Brain microvascular endothelial cell (primary cell): ENCODE measurements around the gene RASA4B.

ENCODE experiments used
- DNase-seq: peaks from one replicate; pipeline ENCODE4 v3.0.0-alpha.2; 2020
- H3K27ac ChIP-seq: fragments of 250-450 bp; sonication (Bioruptor Pico); 2 replicates; pipeline ENCODE4 v1.5.1; 2020; ENCODE audit warnings: mild to moderate bottlenecking, moderate library complexity
- H3K27me3 ChIP-seq: fragments of 250-450 bp; sonication (Bioruptor Pico); replicated peaks from 2 replicates; pipeline ENCODE4 v1.5.1; 2020; ENCODE audit warnings: mild to moderate bottlenecking
- H3K36me3 ChIP-seq: fragments of 250-450 bp; sonication (Bioruptor Pico); replicated peaks from 2 replicates; pipeline ENCODE4 v1.5.1; 2020; ENCODE audit warnings: mild to moderate bottlenecking
- H3K4me3 ChIP-seq: 2 replicates; pipeline ENCODE4 v1.5.1; 2011; ENCODE audit warnings: low read depth, mild to moderate bottlenecking, control low read depth, low read length, moderate library complexity
- CTCF ChIP-seq: IDR thresholded peaks from 2 replicates; pipeline ENCODE4 v1.5.1; 2011; ENCODE audit warnings: low read depth, mild to moderate bottlenecking, moderate library complexity, low read length, control low read depth, inconsistent platforms; ENCODE audit errors: missing control alignments
- in situ Hi-C: cut with HindIII; loops from 2 replicates; pipeline ENCODE4 v1.10.0; 2017; ENCODE audit warnings: low sequenced_read_pairs, low pct_ligation_motif_present

RASA4B gene

DNA sequence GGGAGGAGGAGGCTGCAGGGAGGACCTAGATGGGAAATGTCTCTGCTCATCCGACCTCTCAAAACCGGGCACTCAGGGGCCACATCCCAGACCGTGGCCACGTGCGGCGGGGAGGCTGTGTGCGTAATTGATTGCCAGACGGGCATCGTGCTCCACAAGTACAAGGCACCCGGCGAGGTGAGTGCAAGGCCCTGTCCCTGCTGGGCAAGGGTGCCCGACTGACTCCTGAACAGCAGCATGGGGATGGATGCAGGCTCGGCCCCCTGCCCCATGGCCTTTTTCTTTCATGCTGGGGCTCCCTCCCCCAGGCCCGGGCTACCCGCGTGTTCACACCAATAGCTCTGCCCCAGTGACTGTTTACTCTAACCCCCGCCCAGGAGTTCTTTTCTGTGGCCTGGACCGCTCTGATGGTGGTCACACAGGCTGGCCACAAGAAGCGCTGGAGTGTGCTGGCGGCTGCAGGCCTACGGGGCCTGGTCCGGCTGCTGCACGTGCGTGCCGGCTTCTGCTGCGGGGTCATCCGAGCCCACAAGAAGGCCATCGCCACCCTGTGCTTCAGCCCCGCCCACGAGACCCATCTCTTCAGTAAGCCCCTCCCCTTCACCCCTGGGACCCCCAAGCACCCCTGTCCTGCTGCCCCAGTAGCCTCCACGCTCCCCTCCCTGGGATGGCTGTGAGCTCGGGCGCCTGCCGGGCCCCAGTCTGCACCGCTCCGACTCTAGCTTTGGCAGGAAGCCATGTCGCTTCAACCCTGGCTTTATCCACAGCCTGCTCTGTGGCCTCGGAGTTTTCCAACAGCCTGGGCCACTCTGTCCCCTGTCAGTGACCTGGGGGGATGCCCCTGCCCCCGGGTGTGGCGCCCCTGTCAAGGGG, 48.9 kb downstream of the RASA4B start:
- DNase-seq, result no peak
- in situ Hi-C loops, result no loop called here
- H3K27me3 ChIP-seq, result no peaks in the 10 kb centered on the region
- H3K27ac ChIP-seq, result no peak overlapping the region
- no peak for TF ChIP-seq CTCF
- H3K36me3 ChIP-seq, result peaks cover 33% of the 10 kb centered on the region
- no peak overlapping the region for H3K4me3 ChIP-seq

- Histone ChIP-seq H3K27me3 (no peaks in the 10 kb centered on the region), H3K36me3 (peaks cover 27% of the 10 kb centered on the region), H3K4me3 (no peak overlapping the region), H3K27ac (no peak overlapping the region)
- no peak for TF ChIP-seq CTCF
- in situ Hi-C loops, result no loop called here
- no peak for DNase-seq
These were observed 49.7 kb downstream of the RASA4B start for GRCh38 chr7:102467581-102468477.

DNA sequence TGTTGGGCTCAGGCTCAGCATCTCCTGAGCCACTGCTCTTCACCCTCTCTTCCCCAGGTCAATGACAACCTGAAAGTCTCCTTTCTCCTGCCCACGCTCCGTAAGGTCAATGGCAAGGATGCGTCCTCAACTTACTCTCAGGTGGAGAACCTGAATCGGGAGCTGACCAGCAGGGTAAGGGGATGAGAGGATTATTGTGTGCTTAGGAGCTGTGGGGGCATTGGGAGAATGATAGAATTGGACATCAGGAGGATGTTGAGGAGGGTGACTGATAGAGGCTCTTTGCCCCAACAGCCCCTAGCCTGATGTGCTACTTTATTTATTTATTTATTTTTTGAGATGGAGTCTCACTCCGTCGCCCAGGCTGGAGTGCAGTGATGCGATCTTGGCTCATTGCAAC, 51.5 kb downstream of the RASA4B start:
- peak overlapping the region; percentile 100 for H3K4me3 ChIP-seq
- no peaks in the 10 kb centered on the region for H3K27me3 ChIP-seq
- TF ChIP-seq CTCF, result no peak
- H3K27ac ChIP-seq, result no peak overlapping the region
- in situ Hi-C loops, result no loop called here
- no peak for DNase-seq
- H3K36me3 ChIP-seq, result peaks cover 15% of the 10 kb centered on the region

- peak within 1 kb of the TSS; percentile 69 for H3K27ac ChIP-seq
- in situ Hi-C loops, result no loop called here
- peaks cover 12% of the 10 kb centered on the region for H3K36me3 ChIP-seq
- DNase-seq, result peak; percentile 81
- no peak for TF ChIP-seq CTCF
- H3K4me3 ChIP-seq, result peak within 1 kb of the TSS; percentile 100
- no peaks in the 10 kb centered on the region for H3K27me3 ChIP-seq
These were observed 52.8 kb downstream of the RASA4B start, which contains the start of the genes ALKBH4 and LRWD1 for GRCh38 chr7:102464577-102465280. TSS of gene ALKBH4 (minus strand) at chr7:102464863. CDS start at chr7:102464836, 27 bp downstream. TSS of gene LRWD1 (plus strand) at chr7:102464984. CDS start at chr7:102465081, 97 bp downstream.

- Histone ChIP-seq H3K36me3 (peaks cover 12% of the 10 kb centered on the region), H3K27me3 (no peaks in the 10 kb centered on the region), H3K4me3 (peak overlapping the region; percentile 100), H3K27ac (peak overlapping the region; percentile 69)
- DNase-seq, result peak; percentile 14
- in situ Hi-C loops, result no loop called here
- TF ChIP-seq CTCF, result no peak
These were observed 53.6 kb downstream of the RASA4B start for GRCh38 chr7:102463841-102464576.
